Measurements from ENCODE around the gene HRH3.
A peak's percentile ranks its signal among the peaks of the same experiment; 100 is the strongest.

Gene HRH3

DNA sequence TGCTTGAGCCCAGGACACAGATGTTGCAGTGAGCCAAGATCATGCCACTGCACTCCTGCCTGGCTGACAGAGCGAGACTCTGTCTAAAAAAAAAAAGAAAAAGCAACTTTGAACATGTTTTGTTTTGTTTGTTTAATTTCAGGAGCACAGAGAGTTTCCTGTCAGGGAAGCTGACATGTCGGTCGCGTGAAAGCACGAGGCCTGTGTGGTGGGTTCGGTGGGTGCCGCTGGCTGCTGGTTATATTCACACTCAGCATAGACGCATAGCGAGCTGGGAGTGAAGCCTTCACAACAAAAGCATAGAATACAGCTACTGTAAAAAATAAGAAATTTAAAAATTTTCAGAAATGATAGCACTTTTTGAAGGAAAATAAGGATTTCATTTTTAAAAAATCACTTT is 22.8 kb downstream of the HRH3 start:
- no peak for DNase-seq

DNA sequence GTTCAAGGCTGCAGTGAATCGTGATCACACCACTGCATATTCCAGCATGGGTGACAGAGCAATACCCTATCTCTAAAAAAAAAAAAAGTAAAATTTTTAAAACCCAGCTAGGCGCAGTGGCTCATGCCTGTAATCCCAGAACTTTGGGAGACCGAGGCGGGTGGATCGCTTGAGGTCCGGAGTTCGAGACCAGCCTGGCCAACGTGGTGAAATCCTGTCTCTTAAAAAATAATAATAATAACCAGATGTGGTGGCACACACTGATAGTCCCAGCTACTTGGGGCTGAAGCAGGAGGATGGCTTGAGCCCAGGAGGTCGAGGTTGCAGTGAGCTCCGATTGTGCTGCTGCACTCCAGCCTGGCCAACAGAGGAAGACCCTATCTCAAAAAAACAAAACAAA is 23.8 kb downstream of the HRH3 start:
- DNase-seq, result no peak

GRCh38 chr20:62195736-62196135 is 24.3 kb downstream of the HRH3 start:
- no peak for DNase-seq

- DNase-seq, result no peak
Measured at GRCh38 chr20:62195075-62195405, 25.0 kb downstream of the HRH3 start.

DNA sequence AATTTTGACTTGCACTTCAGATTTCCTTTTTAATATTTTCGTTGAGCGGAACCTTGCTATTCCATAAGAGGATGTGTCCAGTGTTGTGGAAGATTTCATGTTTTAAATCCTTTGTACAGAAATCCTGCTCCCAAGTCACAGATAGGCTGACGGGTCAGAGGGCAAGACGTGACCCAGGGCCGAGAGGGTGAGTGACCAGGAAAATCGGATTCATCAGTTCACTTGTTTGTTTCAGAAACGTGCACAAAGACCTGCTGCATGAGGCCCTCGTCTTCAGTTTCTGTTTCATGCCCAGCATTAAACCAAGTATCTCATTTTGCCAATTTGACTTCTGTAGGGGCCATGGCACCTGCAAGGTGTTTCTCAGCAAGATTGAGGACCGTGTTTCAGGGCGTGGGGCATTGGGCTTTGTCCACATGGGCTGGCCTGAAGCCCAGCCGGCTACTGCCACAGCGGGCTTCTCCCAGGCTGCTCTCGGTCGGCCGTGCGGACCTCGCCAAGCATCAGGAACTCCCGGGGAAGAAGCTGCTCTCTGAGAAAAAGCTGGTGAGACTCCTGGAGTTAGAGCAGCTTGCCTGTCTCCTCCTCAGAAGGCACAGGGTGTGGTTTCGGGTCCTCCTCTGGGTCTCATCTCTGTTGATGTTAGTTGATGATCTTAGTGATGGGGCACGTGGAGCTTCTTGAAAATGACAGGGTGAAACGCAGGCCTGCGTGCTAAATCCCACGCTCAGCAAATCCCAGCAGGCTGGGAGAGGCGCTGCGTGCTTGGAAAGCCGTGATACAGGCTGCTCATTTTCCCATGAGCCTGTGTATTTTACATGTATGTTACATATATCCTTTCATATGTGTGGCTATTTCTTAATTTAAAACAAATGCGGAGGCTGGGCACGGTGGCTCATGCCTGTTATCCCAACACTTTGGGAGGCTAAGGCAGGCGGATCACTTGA is 26.7 kb downstream of the HRH3 start:
- no peak for DNase-seq

DNA sequence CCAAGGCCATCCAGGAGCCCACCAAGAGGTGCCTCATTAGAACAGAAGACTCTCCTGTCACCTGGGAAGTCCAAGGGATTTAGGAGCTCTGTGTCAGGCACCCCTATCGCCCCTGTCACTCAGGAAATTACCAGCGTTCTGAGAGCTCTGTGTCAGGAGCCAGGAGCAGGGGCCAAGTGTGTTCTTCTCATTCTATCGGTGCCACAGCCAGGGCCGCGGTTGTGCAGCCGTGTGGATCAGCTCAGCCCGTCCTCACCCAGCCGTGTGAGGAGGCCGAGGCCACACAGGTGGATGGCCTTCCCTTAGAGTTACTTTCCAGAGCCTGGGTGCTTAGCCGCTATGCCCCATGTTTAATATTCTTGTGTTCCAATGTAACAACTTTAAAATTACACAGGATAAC is 27.4 kb downstream of the HRH3 start:
- no peak for DNase-seq

GRCh38 chr20:62191781-62192559 is 28.1 kb downstream of the HRH3 start:
- no peak for DNase-seq

- no peak for DNase-seq
Measured at GRCh38 chr20:62190639-62191411, 29.3 kb downstream of the HRH3 start.

GRCh38 chr20:62186887-62187866 is 32.9 kb downstream of the HRH3 start:
- peak; percentile 15 for DNase-seq

DNA sequence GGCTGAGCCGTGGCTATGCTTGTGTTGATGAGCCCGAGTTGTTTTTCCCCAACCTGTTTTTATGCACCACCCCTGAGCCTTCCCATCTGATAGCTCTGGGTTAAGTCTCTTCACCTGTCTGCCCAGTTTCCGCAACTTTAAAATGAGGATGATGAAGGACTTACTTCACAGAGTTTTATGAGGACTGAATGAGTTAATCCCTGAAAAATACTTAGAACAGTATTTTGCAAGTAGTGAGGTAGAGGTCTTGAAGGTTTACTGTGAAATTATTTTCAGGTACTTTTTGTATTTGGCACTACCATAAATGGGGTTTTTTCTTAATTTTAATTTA is 34.0 kb downstream of the HRH3 start:
- DNase-seq, result no peak

- no peak for DNase-seq
Measured at GRCh38 chr20:62183426-62184142, 36.5 kb downstream of the HRH3 start.

DNA sequence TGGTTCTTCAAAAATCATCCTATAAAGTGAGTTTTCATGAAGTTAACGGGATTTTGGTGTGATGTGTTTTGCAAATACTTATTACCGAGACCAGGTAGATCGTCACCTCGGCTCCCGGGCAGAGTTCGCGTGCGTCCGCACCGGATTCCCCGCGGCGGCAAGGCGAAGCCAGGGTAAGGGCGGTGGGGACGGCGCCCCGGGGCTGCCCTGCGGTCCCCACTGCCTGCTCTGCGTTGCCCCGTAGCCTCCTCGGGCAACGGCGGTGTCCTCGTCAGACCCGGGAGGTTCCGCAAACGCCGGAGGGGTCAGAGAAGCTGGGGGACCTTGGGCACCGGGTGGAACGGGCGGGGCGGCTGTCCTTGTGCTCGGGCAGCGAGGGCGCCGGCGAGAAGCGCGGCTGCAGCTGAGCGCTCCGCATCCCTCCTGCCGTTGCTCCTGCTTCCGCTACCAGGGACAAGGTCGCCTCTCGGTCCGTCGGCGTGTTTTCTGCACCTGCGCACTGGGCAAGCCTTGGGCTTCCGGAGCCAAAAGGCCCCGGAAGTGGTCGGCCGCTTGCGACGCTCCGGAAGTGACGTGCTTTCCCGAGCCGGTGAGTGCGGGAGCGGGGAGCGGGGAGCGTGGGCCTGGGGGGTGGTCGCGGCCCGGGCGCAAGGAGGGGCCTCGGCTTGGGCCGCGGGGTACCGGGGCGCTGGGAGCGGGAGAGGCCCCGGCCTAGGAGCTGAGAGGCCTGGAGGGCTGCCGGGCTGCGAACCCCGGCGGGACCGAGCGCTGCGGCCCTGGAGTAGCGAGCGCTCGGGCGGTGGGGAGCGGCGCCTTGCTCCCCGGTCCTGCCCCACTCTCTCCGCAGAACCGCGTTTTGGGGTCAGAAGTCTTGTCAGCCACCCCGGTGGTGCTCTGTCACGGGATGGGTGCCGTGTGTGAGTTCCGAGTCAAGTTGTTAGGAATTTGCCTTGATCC is 37.3 kb downstream of the HRH3 start, which contains the start of gene MTG2:
Gene MTG2, plus strand, starts transcription at position 560 of the 957 bp plus-strand sequence. CDS start 10,393 bp downstream, outside the sequence.
- peak; percentile 97 for DNase-seq

- peak; percentile 32 for DNase-seq
Measured at GRCh38 chr20:62181808-62182207, 38.3 kb downstream of the HRH3 start.

GRCh38 chr20:62179162-62179504 is 40.9 kb downstream of the HRH3 start:
- DNase-seq, result no peak

- no peak for DNase-seq
Measured at GRCh38 chr20:62178316-62179161, 41.5 kb downstream of the HRH3 start.

DNA sequence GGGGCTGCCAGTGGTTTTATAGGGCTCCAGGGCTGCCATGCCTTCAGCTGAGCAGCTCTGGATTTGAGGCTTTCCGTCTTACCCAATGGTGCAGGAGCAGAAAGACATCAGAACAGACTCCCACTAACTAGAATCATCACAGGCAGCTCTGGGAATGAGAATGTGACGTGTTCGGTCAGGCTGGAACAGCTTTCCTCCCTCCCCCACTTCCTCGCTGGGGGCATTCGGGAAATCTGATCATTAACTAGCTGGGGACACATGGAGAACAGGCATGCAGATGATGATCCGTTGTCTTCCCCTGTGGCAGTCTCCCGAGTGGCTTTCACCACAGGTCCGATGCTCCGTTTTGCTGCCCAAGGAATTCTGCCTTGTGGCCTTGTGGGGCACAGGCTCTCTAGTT is 42.8 kb downstream of the HRH3 start:
- no peak for DNase-seq

GRCh38 chr20:62176866-62177265 is 43.2 kb downstream of the HRH3 start:
- no peak for DNase-seq

DNA sequence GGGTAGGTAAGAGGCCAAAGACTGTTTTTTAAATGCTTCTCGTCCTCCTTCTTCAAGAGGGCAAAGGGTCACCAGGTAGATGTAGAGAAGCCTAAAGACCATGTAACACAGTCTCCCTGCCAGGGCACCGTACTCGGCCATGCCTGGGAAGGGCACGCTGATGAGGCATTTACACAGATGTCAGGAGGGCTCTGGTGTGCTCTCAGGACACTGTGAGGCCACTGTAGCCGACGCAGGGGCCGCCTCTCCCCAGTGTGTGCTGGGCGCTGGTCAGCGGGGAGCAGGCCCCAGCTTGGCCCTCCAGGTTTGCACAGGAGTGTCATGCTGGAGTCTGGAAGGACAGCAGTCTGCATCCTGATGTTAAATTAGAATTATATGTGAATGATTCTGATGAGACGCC is 44.4 kb downstream of the HRH3 start:
- DNase-seq, result no peak

GRCh38 chr20:62174870-62175624 is 45.0 kb downstream of the HRH3 start:
- no peak for DNase-seq
